ENCODE measurements around the gene BICDL2. TPM values are rescaled to one million over a fixed set of nuclear protein-coding genes. Genes with fewer than 3 reads are reported as not detected.

Gene BICDL2
- total and polyA plus RNA-seq, 2 donors (not counting 1 experiment from before 2014, with no cell fraction given): not detected

GRCh38 chr16:3058139-3059030 is 21.6 kb upstream of the BICDL2 start:
- TF ChIP-seq CTCF (conservative IDR thresholded peaks at IDR 0.05 in 1 of 2, IDR thresholded peaks at IDR 0.05 in 1 of 2; ENCODE audit: low read depth in 1 of 2, low read length in 2 of 2) (peak in 1 of 2 donors; percentile 17), EZH2 (IDR thresholded peaks at IDR 0.05; ENCODE audit: low read length, missing control alignments) (no peak)
- DNase-seq (ENCODE audit: low read depth in 2 of 2): peak in 1 of 2 donors; percentile 9

GRCh38 chr16:3057181-3058138 is 20.7 kb upstream of the BICDL2 start:
- peak overlapping the region; percentile 96 for H3K4me2 ChIP-seq (ENCODE audit: extremely low read depth, insufficient read depth, low read length)
- no peaks in the 10 kb centered on the region for H3K36me3 ChIP-seq (ENCODE audit: control insufficient read depth, insufficient read depth, low read length)
- no peaks in the 10 kb centered on the region for H3K9me3 ChIP-seq (ENCODE audit: control insufficient read depth, insufficient read depth, low read depth, low read length)
- H3K4me1 ChIP-seq (ENCODE audit: control insufficient read depth, extremely low read depth, insufficient read depth, low read length): no peaks in the 10 kb centered on the region
- TF ChIP-seq EZH2 (IDR thresholded peaks at IDR 0.05; ENCODE audit: low read length, missing control alignments) (no peak), CTCF (conservative IDR thresholded peaks at IDR 0.05 in 1 of 2, IDR thresholded peaks at IDR 0.05 in 1 of 2; ENCODE audit: low read depth in 1 of 2, low read length in 2 of 2) (no peak)
- no peaks in the 10 kb centered on the region for H4K20me1 ChIP-seq (ENCODE audit: control insufficient read depth, extremely low read depth, insufficient read depth, low read length)
- DNase-seq (ENCODE audit: low read depth in 2 of 2): no peak
- H3K9ac ChIP-seq (ENCODE audit: insufficient read depth, low read length): no peak overlapping the region
- no peak overlapping the region for H2AFZ ChIP-seq (ENCODE audit: low read length)
- H3K27me3 ChIP-seq (ENCODE audit: control insufficient read depth, insufficient read depth, low read length): no peaks in the 10 kb centered on the region
- H3K4me3 ChIP-seq (replicated peaks in 1 of 4; ENCODE audit: control extremely low read depth in 1 of 4, insufficient read depth in 1 of 4, low read depth in 3 of 4, low read length in 4 of 4): no peak overlapping the region
- no peaks in the 10 kb centered on the region for H3K79me2 ChIP-seq (ENCODE audit: control insufficient read depth, insufficient read depth, low read length)
- H3K27ac ChIP-seq (ENCODE audit: insufficient read depth, low read length): no peak overlapping the region

More at GRCh38 chr16:3058139-3059030, 21.6 kb upstream of the BICDL2 start:
- Histone ChIP-seq H3K27ac (ENCODE audit: insufficient read depth, low read length) (peak overlapping the region; percentile 43), H4K20me1 (ENCODE audit: control insufficient read depth, extremely low read depth, insufficient read depth, low read length) (no peaks in the 10 kb centered on the region), H3K79me2 (ENCODE audit: control insufficient read depth, insufficient read depth, low read length) (no peaks in the 10 kb centered on the region), H3K4me2 (ENCODE audit: extremely low read depth, insufficient read depth, low read length) (peak overlapping the region; percentile 96), H3K4me1 (ENCODE audit: control insufficient read depth, extremely low read depth, insufficient read depth, low read length) (no peaks in the 10 kb centered on the region), H3K4me3 (replicated peaks in 1 of 4; ENCODE audit: control extremely low read depth in 1 of 4, insufficient read depth in 1 of 4, low read depth in 3 of 4, low read length in 4 of 4) (peak overlapping the region; percentile 54 to 87 (median 79)), H3K36me3 (ENCODE audit: control insufficient read depth, insufficient read depth, low read length) (no peaks in the 10 kb centered on the region), H3K27me3 (ENCODE audit: control insufficient read depth, insufficient read depth, low read length) (no peaks in the 10 kb centered on the region), H3K9me3 (ENCODE audit: control insufficient read depth, insufficient read depth, low read depth, low read length) (no peaks in the 10 kb centered on the region), H3K9ac (ENCODE audit: insufficient read depth, low read length) (peak overlapping the region; percentile 69), H2AFZ (ENCODE audit: low read length) (peak overlapping the region; percentile 75)

Measured in fibroblast of lung (primary cell).